Measurements from ENCODE around the gene COG5. TPM values are rescaled to one million over a fixed set of nuclear protein-coding genes. Genes with fewer than 3 reads are reported as not detected.
A peak's percentile ranks its signal among the peaks of the same experiment; 100 is the strongest.

Gene COG5
- total RNA-seq, 6 experiments from 2014 or later: 13.9 to 21.3 (median 15.5) TPM

DNA sequence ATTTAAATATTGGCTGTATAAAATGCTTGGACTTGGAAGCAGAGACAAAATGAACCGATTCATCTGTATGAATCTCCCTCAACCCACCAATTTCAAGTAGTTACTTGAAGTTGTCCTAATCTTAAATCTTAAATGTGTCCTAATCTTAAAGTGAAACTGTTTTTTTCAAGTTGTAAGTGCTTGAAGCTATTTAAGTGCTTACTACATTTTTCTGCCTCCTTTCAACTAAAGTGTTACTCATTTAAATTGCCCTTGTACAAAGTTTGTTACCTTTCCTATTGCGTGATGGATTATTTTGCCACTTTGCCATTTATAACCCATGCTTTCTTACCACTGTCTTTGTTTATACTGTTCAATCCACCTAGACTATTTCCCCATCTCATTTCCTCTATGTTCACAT, 19.2 kb upstream of the COG5 start:
- intact Hi-C loops (cut with DNase I): no loop called here
- no peak overlapping the region for H3K4me3 ChIP-seq
- no peaks in the 10 kb centered on the region for H3K9me3 ChIP-seq
- H3K36me3 ChIP-seq: no peaks in the 10 kb centered on the region
- ATAC-seq: no peak
- DNase-seq: no peak
- no peak overlapping the region for H3K27ac ChIP-seq
- no peak for TF ChIP-seq POLR2A (IDR thresholded peaks at IDR 0.05)
- TF ChIP-seq CTCF (IDR thresholded peaks at IDR 0.05): no peak
- H3K4me1 ChIP-seq: peaks cover 0 to 16% (median 0%) of the 10 kb centered on the region in 4 donors
- no peaks in the 10 kb centered on the region for H3K27me3 ChIP-seq
- WGBS (ENCODE audit: insufficient coverage, low coverage, low lambda C conversion rate, missing lambda C conversion rate): 80% methylated on average over 2 of the region's 2 CpGs

DNA sequence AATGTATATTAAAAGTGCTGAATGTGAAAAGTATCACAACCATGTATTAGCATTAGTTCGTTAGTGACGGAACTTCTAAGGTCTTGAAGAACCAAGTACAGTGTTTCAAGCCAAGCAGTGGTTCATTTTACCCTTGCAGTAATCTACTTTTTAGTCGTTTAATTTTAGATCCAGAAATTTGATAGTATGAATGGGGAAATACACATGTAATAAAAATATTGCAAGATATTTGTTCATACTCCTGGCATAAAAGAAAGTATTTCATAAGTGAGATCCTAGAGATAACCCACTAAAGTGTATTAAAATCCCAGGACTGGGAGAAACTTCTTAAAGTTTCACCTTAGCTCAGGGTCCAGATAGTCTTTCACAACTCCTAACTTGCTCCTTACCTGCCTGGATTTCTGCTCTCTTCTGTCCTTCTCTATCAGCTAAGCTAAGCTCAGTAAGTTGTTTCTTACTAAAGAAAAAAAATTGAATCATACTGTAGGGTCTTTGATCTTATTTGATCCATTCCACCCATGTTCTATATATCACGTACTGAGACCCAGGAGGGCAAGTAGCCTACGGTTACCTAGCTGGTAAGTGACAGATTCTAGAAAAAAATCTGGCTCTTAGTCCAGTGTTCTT, 17.8 kb upstream of the COG5 start:
- H3K27me3 ChIP-seq: no peaks in the 10 kb centered on the region
- ATAC-seq (no peak), DNase-seq (no peak)
- peak overlapping the region in 1 of 3 donors; percentile 49 for H3K4me3 ChIP-seq
- 63% methylated on average over 5 of the region's 5 CpGs for WGBS (ENCODE audit: insufficient coverage, low coverage, low lambda C conversion rate, missing lambda C conversion rate)
- TF ChIP-seq POLR2A (IDR thresholded peaks at IDR 0.05) (no peak), CTCF (IDR thresholded peaks at IDR 0.05) (no peak)
- no peaks in the 10 kb centered on the region for H3K9me3 ChIP-seq
- no peak overlapping the region for H3K27ac ChIP-seq
- intact Hi-C loops (cut with DNase I): no loop called here
- H3K4me1 ChIP-seq: peaks cover 0 to 16% (median 0%) of the 10 kb centered on the region in 4 donors
- no peaks in the 10 kb centered on the region for H3K36me3 ChIP-seq

- no peak for TF ChIP-seq POLR2A (IDR thresholded peaks at IDR 0.05)
- TF ChIP-seq CTCF (IDR thresholded peaks at IDR 0.05): no peak
- Histone ChIP-seq H3K4me3 (peak overlapping the region; percentile 49 to 71 (median 65)), H3K27ac (peak overlapping the region; percentile 84 to 87 (median 85)), H3K4me1 (peaks cover 0 to 16% (median 0%) of the 10 kb centered on the region in 4 donors), H3K9me3 (no peaks in the 10 kb centered on the region), H3K27me3 (no peaks in the 10 kb centered on the region), H3K36me3 (no peaks in the 10 kb centered on the region)
- DNase-seq (no peak), ATAC-seq (no peak)
- WGBS (ENCODE audit: insufficient coverage, low coverage, low lambda C conversion rate, missing lambda C conversion rate): 21% methylated on average over 10 of the region's 10 CpGs
- intact Hi-C loops (cut with DNase I): no loop called here
These were observed 17.1 kb upstream of the COG5 start for GRCh38 chr7:107580716-107581383.

GRCh38 chr7:107579885-107580715, 16.4 kb upstream of the COG5 start, which contains the start of gene BCAP29:
Gene BCAP29 (plus strand): TSS chr7:107580246. CDS start chr7:107580773, 527 bp downstream.
- TF ChIP-seq CTCF (IDR thresholded peaks at IDR 0.05) (peak; percentile 15 to 37 (median 35)), POLR2A (IDR thresholded peaks at IDR 0.05) (peak; percentile 92)
- peaks cover 0 to 16% (median 0%) of the 10 kb centered on the region in 4 donors for H3K4me1 ChIP-seq
- 0% methylated on average over 20 of the region's 89 CpGs for whole genome bisulfite sequencing (ENCODE audit: insufficient coverage, low coverage, low lambda C conversion rate, missing lambda C conversion rate)
- no peaks in the 10 kb centered on the region for H3K9me3 ChIP-seq
- no peaks in the 10 kb centered on the region for H3K36me3 ChIP-seq
- DNase-seq: peak; percentile 81 to 86 (median 83)
- H3K27ac ChIP-seq: peak within 1 kb of the TSS; percentile 84 to 87 (median 85)
- H3K4me3 ChIP-seq: peak within 1 kb of the TSS; percentile 49 to 71 (median 65)
- intact Hi-C loops (cut with DNase I): no loop called here
- peak; percentile 96 to 98 (median 97) for ATAC-seq
- no peaks in the 10 kb centered on the region for H3K27me3 ChIP-seq

All from right lobe of liver (tissue), 6 donors.